Naive thymus-derived CD8-positive, alpha-beta T cell (primary cell): ENCODE measurements around the gene TLE7. TPM values are rescaled to one million over a fixed set of nuclear protein-coding genes. Genes with fewer than 3 reads are reported as not detected.
A peak's percentile ranks its signal among the peaks of the same experiment; 100 is the strongest.

Source experiments
- ATAC-seq, 2 donors: fragments of 150-1000 bp; cut with Tn5 transposase in 1 of 2; sonication (Bioruptor Pico), chemical (Tn5 transposase) in 1 of 2; 1 replicate in 1 of 2; 2 replicates in 1 of 2; pipeline ENCODE4 v1.10.0; 2021; ENCODE audit warnings: mild to moderate bottlenecking in 2 of 2, moderate library complexity in 2 of 2
- POLR2A ChIA-PET: fragments of 350-600 bp; sonication (Branson Sonifier 250); formaldehyde crosslinking; loops from one replicate; lab custom pipeline; 2021; ENCODE audit warnings: antibody characterized with exemption; lab: Charles Lee
- DNase-seq, 10 donors: peaks; one replicate each; pipeline versions ENCODE4 v3.0.0 to v3.0.0-alpha.2; 2020 to 2022
- H3K27ac Mint-ChIP-seq, 10 donors: one replicate each; pipeline ENCODE4 v1.8.0; 2020 to 2022; ENCODE audit warnings: mild to moderate bottlenecking in 10 of 10, mixed read lengths in 10 of 10, moderate library complexity in 4 of 10, inconsistent platforms in 1 of 10
- H3K27me3 Mint-ChIP-seq, 5 donors: one replicate each; pipeline ENCODE4 v1.8.0; 2021 to 2022; ENCODE audit warnings: mixed read lengths in 5 of 5
- H3K36me3 Mint-ChIP-seq, 3 donors: one replicate each; pipeline ENCODE4 v1.8.0; 2020 to 2022; ENCODE audit warnings: mixed read lengths in 3 of 3, mild to moderate bottlenecking in 2 of 3, inconsistent platforms in 1 of 3
- H3K4me1 Mint-ChIP-seq, 4 donors: one replicate each; pipeline ENCODE4 v1.8.0; 2021 to 2022; ENCODE audit warnings: mixed read lengths in 4 of 4
- H3K4me3 Mint-ChIP-seq, 10 donors: one replicate each; pipeline ENCODE4 v1.8.0; 2020 to 2022; ENCODE audit warnings: mild to moderate bottlenecking in 10 of 10, mixed read lengths in 10 of 10, moderate library complexity in 6 of 10, inconsistent platforms in 1 of 10
- H3K9me3 Mint-ChIP-seq, 9 donors: one replicate each; pipeline ENCODE4 v1.8.0; 2020 to 2022; ENCODE audit warnings: mixed read lengths in 9 of 9, mild to moderate bottlenecking in 3 of 9, inconsistent platforms in 1 of 9, moderate library complexity in 1 of 9
- polyA plus RNA-seq, 3 donors: library from polyadenylated mRNA; unstranded; fragments of 300-500 nt; fragmentation: Illumina TruSeq; gene quantifications; one replicate each; pipeline ENCODE4 v1.2.3, GENCODE V29; 2021
- total RNA-seq, 8 experiments: library from RNA in 2 of 8; stranded (reverse) in 2 of 8; gene quantifications; one replicate each; pipeline ENCODE4 v1.2.3 and lab custom pipeline; 2021 to 2026

The TLE7 gene
- not detected for total RNA-seq
- not detected for polyA plus RNA-seq
- 0 to 0.17 (median 0) reads per million in 6 experiments for total RNA-seq (lab: John Stamatoyannopoulos, UW)

DNA sequence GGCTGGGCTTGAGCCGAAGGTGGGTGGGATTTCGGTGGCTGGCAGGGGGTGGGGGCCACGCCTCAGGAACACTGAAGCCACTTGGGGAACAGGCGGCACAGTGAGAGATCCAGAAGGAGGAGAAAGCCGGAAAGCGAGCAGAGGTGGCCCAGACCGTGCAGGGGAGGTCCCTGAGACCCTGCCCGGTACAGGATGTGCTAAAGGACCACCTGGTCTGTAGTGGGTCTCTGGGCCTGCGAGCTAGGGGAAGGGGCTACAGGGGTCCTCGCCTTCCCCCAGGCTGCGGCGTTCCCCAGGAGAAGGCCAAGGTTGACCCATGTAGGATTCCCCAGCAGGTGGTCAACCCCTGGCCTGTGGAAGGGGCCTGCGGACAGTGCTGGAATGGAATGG is at the start of gene TLE7:
Gene TLE7, minus strand, starts transcription at position 4 of the 390 bp plus-strand sequence. CDS start 8,730 bp downstream, outside the sequence.
- DNase-seq (no peak), ATAC-seq (no peak)
- Mint-ChIP-seq H3K9me3 (peaks cover 0 to 39% (median 12%) of the 10 kb centered on the region in 9 donors), H3K36me3 (peaks cover 0 to 7% (median 0%) of the 10 kb centered on the region in 3 donors), H3K27ac (no peak within 1 kb of the TSS), H3K4me1 (peaks cover 0 to 6% (median 1%) of the 10 kb centered on the region in 4 donors), H3K4me3 (no peak within 1 kb of the TSS), H3K27me3 (peaks cover 8 to 44% (median 32%) of the 10 kb centered on the region in 5 donors)
- POLR2A ChIA-PET = no interaction called here

DNA sequence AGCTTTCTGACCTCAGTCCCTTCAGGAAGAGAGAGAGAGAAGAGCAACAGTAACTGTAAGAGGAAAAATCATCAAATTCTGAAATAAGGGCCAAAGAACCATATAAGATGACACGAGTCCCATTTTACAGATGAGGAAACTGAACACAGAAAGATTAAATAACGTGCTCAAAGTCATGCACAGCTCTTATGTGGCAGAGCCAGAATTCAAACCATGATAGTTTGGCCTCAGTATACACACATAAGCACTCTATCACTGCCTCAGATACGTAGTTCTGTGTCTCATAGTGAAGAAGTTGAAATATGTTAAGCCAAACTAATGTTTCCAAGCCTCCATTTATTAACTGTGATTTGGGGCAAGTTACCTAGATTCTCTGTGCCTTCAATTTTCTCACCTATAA is 49.2 kb upstream of the TLE7 start:
- POLR2A ChIA-PET = interaction anchor here (0.5 kb wide), 1 partner anchor 344 kb away, joined by 3 read pairs; no protein-coding TSS in a partner anchor
- H3K27ac Mint-ChIP-seq = no peak overlapping the region
- H3K4me1 Mint-ChIP-seq = no peaks in the 10 kb centered on the region

DNA sequence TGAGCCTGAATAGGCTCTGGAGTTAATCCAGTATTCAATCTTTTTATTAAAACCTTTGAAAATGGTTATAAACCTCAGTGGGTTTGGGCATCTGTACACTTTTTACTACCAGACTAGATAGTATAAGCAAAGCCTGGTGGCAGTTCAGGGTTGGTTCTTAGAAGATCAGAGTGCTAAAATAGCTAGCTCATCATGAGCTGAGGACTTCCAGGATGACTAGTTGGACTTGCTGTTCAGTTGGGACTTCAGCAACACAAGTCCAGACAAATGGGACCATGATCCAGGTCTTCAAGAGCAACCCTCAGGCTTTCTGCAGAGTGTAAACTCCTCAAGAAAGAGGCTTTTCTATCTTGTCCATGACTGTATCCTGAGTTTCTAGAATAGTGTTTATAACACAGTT is 48.5 kb upstream of the TLE7 start:
- H3K9me3 Mint-ChIP-seq = no peaks in the 10 kb centered on the region
- ATAC-seq (no peak), DNase-seq (no peak)
- H3K27me3 Mint-ChIP-seq = peaks cover 0 to 7% (median 2%) of the 10 kb centered on the region in 5 donors
- H3K4me3 Mint-ChIP-seq = no peak overlapping the region
- no peaks in the 10 kb centered on the region for H3K36me3 Mint-ChIP-seq
- H3K27ac Mint-ChIP-seq = no peak overlapping the region
- H3K4me1 Mint-ChIP-seq = no peaks in the 10 kb centered on the region
- POLR2A ChIA-PET = no interaction called here

More for the DNA sequence above, 49.2 kb upstream of the TLE7 start:
- H3K27me3 Mint-ChIP-seq = peaks cover 0 to 10% (median 2%) of the 10 kb centered on the region in 5 donors
- ATAC-seq (no peak), DNase-seq (no peak)
- H3K9me3 Mint-ChIP-seq = no peaks in the 10 kb centered on the region
- no peak overlapping the region for H3K4me3 Mint-ChIP-seq
- H3K36me3 Mint-ChIP-seq = no peaks in the 10 kb centered on the region

DNA sequence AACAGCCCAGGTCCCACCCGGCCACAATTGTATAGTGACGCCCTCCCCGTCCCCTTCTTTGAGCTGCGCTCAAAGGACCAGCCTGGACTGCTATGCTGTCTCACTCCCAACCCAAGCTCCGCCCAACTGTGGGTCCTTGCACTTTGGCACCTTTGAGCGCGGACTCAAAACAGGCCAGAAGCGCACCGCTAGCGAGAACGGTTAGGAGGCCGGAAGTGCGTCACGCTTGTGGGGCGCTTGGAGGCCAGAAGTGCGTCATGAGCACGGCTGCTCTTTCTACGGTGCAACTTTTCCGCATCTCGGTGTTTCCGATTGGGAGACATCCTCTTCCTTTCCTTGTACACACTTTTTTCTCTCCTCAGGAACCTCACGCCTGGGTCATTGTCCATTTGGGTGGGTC is 47.3 kb upstream of the TLE7 start, which contains the start of gene ZNF19:
Gene ZNF19, minus strand, starts transcription at position 203 of the 400 bp plus-strand sequence. CDS start 7,210 bp downstream, outside the sequence.
- Mint-ChIP-seq H3K36me3 (no peaks in the 10 kb centered on the region), H3K9me3 (no peaks in the 10 kb centered on the region), H3K27ac (peak within 1 kb of the TSS in 1 of 10 donors; percentile 62), H3K4me1 (peaks cover 5 to 7% (median 6%) of the 10 kb centered on the region in 4 donors), H3K27me3 (peaks cover 0 to 7% (median 2%) of the 10 kb centered on the region in 5 donors), H3K4me3 (no peak within 1 kb of the TSS)
- POLR2A ChIA-PET = no interaction called here
- DNase-seq = no peak
- ATAC-seq = no peak

DNA sequence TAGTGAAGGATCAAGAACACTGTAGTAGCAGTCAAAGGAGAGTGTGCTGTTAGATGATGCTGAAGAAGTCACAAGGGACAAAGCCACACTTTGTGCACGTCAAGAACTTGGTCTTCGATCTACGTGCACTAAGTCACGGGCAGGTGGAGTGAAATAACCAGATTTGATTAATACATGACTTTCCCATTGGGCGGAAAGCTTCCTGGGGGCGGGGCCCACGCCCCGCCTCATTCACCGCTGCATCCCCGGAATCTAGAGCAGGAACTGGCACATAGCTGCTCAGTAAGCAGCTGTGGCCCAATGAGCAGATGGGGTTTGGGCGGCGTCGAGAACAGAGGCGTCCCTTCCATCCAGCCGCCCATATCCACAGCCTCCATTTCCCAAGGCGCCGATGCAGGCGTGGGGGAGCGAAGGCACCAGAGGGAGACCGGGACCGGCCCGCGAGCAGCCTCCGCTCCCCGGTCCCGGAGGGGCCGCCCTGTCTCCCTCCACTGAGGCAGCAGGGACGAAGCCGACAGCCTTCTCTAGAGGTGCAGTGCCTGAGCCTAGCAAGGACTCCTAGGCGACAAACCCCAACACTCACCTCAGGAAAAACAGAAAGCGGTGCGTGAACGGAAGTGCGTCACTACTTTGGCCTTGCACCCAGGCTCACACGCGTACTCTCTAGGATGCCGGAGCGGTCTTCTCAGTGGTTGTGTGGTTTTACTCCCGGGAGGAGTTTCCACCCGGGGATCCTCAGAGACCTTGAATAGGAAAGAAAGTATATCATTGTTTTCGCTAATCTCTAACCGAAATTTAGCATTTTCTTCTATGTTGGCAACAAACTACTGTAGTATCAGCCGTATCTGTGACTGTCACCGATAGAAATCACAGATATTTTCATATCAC is 42.4 kb upstream of the TLE7 start:
- H3K27ac Mint-ChIP-seq = peak overlapping the region; percentile 89 to 98 (median 96)
- peaks cover 16 to 21% (median 20%) of the 10 kb centered on the region in 4 donors for H3K4me1 Mint-ChIP-seq
- ATAC-seq (peak; percentile 82 to 88), DNase-seq (peak; percentile 61 to 91 (median 86))
- H3K4me3 Mint-ChIP-seq = peak overlapping the region; percentile 86 to 93 (median 92)
- peaks cover 0 to 4% (median 0%) of the 10 kb centered on the region in 5 donors for H3K27me3 Mint-ChIP-seq
- POLR2A ChIA-PET = interaction anchor here (0.9 to 2.1 kb wide), 2 partner anchors 23 to 81 kb away, joined by 7 to 30 read pairs; partner anchors contain the start of gene ZNF23
- no peaks in the 10 kb centered on the region for H3K9me3 Mint-ChIP-seq
- H3K36me3 Mint-ChIP-seq = peaks cover 0 to 3% (median 0%) of the 10 kb centered on the region in 3 donors

DNA sequence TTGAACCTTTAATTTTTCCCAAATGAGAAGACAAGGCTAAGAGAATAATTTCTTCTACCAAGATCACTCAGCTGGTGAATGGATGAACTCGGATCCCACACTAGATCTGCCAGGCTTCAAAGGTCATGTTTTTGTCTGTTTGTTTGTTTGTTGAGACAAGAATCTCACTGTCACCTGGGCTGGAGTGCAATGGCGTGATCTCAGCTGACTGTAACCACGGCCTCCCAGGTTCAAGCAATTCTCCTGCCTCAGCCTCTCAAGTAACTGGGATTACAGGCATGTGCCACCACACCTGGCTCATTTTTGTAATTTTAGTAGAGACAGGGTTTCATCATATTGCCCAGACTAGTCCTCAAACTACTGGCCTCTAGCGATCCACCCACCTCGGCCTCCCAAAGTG is 40.7 kb upstream of the TLE7 start:
- H3K9me3 Mint-ChIP-seq = no peaks in the 10 kb centered on the region

DNA sequence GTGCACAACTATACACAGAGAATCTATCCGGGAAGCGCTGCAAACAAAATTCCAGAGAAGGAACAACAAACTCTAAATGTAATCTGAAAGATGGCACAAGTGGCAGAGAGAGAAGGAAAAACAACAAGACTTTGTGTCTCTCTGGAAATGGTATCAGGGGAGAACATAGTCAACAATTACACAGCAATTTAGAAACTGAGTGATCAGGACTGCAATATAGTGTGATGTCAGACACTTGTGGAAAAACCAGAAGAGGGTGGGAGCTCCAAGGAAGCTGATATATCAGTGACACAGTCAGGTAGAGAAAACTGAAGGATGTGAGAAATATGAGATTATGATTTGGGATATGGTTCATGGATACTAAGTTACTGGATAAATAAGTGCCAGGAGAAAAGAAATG is 39.1 kb upstream of the TLE7 start:
- Mint-ChIP-seq H3K4me3 (no peak overlapping the region), H3K36me3 (peaks cover 12 to 28% (median 24%) of the 10 kb centered on the region in 3 donors), H3K27me3 (no peaks in the 10 kb centered on the region), H3K9me3 (no peaks in the 10 kb centered on the region), H3K4me1 (peaks cover 16 to 21% (median 20%) of the 10 kb centered on the region in 4 donors), H3K27ac (peak overlapping the region in 3 of 10 donors; percentile 15 to 36 (median 35))
- DNase-seq (no peak), ATAC-seq (no peak)
- POLR2A ChIA-PET = interaction anchor here (2.2 kb wide), 1 partner anchor 18 kb away, joined by 8 read pairs; the partner anchor contains the start of gene ZNF23

More for the DNA sequence above, 40.7 kb upstream of the TLE7 start:
- Mint-ChIP-seq H3K4me1 (peaks cover 16 to 21% (median 20%) of the 10 kb centered on the region in 4 donors), H3K27ac (peak overlapping the region in 8 of 10 donors; percentile 40 to 97 (median 64)), H3K4me3 (peak overlapping the region in 2 of 10 donors; percentile 25 to 46), H3K36me3 (peaks cover 3 to 13% (median 13%) of the 10 kb centered on the region in 3 donors), H3K27me3 (no peaks in the 10 kb centered on the region)
- no peak for ATAC-seq
- DNase-seq = no peak
- POLR2A ChIA-PET = interaction anchor here (2.2 kb wide), 1 partner anchor 20 kb away, joined by 8 read pairs; the partner anchor contains the start of gene ZNF23

DNA sequence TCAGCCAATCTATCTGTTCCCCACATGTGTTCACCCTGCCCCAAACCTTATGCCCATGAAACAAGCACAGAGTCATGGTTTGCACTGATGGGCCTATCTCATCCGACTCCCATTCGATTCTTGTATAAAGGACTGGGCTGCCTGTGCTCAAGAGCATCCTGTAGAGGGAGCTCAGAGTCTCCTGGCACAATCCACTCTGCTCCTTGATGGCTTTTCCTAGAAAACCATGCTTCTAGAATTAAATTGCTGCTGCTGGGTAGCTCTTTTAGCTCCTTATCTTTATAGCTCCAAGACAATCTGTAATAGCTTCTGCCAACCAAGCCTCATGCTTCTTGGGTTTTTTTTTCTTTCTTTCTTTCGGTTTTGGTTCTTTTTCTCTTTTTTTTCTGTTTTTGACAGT is 37.6 kb upstream of the TLE7 start:
- Mint-ChIP-seq H3K36me3 (peaks cover 12 to 43% (median 38%) of the 10 kb centered on the region in 3 donors), H3K9me3 (no peaks in the 10 kb centered on the region), H3K27ac (peak overlapping the region in 2 of 10 donors; percentile 79), H3K4me1 (peaks cover 9 to 17% (median 15%) of the 10 kb centered on the region in 4 donors), H3K27me3 (no peaks in the 10 kb centered on the region), H3K4me3 (no peak overlapping the region)
- no peak for ATAC-seq
- POLR2A ChIA-PET = no interaction called here
- no peak for DNase-seq

DNA sequence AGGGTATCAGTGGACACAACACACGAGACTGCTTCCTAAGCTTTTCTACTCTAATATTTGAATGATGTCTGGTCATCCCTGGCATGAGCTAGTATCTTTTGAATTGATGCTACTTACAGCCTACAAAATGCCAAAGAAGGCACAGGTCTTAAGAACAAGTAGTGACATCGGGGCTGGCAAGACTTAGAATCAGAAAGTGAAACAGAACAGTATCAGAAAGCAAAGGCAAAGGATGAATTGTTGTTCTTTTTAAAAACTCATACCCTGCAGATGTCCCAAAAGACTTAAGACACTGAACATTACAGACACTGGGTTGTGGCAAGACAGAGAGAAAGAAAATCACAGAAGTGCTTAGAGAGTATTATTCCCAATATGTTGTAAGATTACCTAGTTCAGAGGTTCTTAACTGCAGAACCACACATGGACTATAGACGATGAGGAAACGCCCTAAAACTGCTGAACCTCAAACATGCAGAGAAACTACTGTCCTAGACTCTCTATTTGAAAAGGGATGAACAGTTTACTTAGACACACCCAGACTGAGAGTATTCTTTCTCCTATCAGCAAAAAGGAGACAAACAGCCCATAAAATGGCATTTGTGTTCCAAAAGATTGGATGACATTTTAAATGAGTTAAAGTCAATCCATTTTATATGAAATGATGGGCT is 34.7 kb upstream of the TLE7 start:
- no peak overlapping the region for H3K4me3 Mint-ChIP-seq
- no peaks in the 10 kb centered on the region for H3K9me3 Mint-ChIP-seq
- no peak for DNase-seq
- H3K27me3 Mint-ChIP-seq = no peaks in the 10 kb centered on the region
- peaks cover 12 to 51% (median 46%) of the 10 kb centered on the region in 3 donors for H3K36me3 Mint-ChIP-seq
- ATAC-seq = no peak
- H3K27ac Mint-ChIP-seq = no peak overlapping the region
- peaks cover 0 to 9% (median under 1%) of the 10 kb centered on the region in 4 donors for H3K4me1 Mint-ChIP-seq
- POLR2A ChIA-PET = no interaction called here

DNA sequence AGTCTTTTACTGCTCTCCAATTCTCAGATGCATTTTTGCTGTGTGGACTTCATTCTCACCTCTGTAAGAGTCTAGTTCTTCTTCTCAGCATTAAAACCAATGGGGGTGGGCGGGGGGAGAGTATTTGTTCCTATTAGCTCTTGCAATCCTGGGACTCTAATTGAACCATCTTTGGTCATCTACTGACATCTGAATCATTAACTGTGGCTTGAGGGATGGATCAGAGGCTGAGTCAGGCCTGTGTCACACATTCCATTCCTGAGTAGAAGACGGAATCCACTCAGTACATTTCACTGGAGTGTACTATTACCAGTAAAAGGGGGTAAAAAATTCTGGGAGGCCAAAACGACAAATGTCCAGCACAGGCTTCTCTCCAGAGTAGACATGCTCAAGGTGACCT is 33.0 kb upstream of the TLE7 start:
- DNase-seq (no peak), ATAC-seq (no peak)
- no peaks in the 10 kb centered on the region for H3K27me3 Mint-ChIP-seq
- no peak overlapping the region for H3K4me3 Mint-ChIP-seq
- POLR2A ChIA-PET = no interaction called here
- no peaks in the 10 kb centered on the region for H3K9me3 Mint-ChIP-seq
- H3K27ac Mint-ChIP-seq = no peak overlapping the region
- H3K4me1 Mint-ChIP-seq = peaks cover 0 to 5% (median 0%) of the 10 kb centered on the region in 4 donors
- peaks cover 12 to 55% (median 50%) of the 10 kb centered on the region in 3 donors for H3K36me3 Mint-ChIP-seq

DNA sequence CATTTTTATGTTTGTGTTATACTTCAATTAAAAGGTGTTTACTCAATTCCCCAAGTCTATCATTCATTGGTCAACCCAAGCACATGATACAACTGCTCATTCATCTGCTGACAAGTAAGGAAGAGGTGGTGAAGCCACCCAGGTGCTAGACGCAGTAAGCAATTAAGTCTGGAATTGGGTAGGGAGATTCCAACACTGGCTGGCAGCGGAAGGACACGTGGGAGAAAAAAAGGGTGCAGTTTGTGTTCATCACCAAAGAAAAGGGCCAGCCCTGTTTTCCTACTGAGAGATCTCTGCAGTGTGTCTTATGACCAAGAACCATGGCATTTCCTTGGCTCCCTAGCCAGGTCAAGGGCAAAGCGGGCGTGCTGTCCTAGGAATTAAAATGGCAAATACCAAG is 32.0 kb upstream of the TLE7 start:
- H3K9me3 Mint-ChIP-seq = no peaks in the 10 kb centered on the region
- H3K4me3 Mint-ChIP-seq = no peak overlapping the region
- H3K27ac Mint-ChIP-seq = no peak overlapping the region
- peaks cover 12 to 56% (median 55%) of the 10 kb centered on the region in 3 donors for H3K36me3 Mint-ChIP-seq
- ATAC-seq = no peak
- no peak for DNase-seq
- POLR2A ChIA-PET = no interaction called here
- H3K4me1 Mint-ChIP-seq = peaks cover 0 to 4% (median 0%) of the 10 kb centered on the region in 4 donors
- no peaks in the 10 kb centered on the region for H3K27me3 Mint-ChIP-seq

DNA sequence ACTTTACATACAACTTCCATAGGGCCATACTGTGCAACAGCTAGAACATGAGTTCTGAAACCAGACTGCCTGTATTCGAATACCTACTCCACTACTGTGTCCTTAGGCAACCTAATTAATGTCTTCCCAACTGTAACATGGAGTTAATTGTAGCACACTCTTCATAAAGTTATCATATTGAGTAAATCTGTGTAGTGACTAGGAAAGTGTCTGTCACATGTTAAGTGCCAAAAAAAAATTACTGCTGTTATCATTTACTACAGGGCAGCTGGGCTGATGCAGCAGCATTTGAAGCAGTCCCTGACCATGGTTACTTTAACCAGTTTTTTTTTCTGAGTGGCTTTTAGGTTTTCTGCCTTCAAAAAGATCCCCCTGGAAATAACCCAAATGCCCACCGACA is 31.1 kb upstream of the TLE7 start:
- no peak overlapping the region for H3K27ac Mint-ChIP-seq
- H3K27me3 Mint-ChIP-seq = no peaks in the 10 kb centered on the region
- H3K9me3 Mint-ChIP-seq = no peaks in the 10 kb centered on the region
- no peak overlapping the region for H3K4me3 Mint-ChIP-seq
- POLR2A ChIA-PET = no interaction called here
- ATAC-seq = no peak
- H3K36me3 Mint-ChIP-seq = peaks cover 12 to 49% (median 48%) of the 10 kb centered on the region in 3 donors
- DNase-seq = no peak
- peaks cover 0 to 4% (median 0%) of the 10 kb centered on the region in 4 donors for H3K4me1 Mint-ChIP-seq
